Measurements from ENCODE around the gene DIAPH3. TPM values are rescaled to one million over a fixed set of nuclear protein-coding genes. Genes with fewer than 3 reads are reported as not detected.

The DIAPH3 gene
- total RNA-seq, 3 donors from 2014 or later, result under 0.01 to 0.88 (median 0.64) TPM

DNA sequence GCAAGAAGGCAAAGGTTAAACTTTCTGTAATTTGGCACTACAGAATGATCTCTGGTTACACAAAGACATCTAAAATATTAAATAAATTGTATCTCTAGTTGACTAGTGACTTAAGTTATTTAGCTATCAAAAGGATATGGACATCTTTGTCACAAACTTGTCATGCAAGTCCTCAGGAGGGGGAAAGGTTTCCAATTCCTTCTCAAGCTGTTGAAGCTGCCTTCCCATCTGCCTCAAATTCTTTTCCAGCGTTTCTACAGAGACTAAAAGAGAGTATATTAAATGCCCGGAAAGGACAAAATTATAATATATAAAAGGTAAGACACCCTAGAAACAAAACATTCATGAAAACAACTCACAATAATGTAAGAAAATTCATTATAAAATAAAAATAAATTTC, 324.5 kb downstream of the DIAPH3 start:
- Histone ChIP-seq H3K9me3 (no peaks in the 10 kb centered on the region), H3K36me3 (no peaks in the 10 kb centered on the region), H3K27ac (no peak overlapping the region), H3K27me3 (no peaks in the 10 kb centered on the region), H3K4me3 (no peak overlapping the region), H3K4me1 (no peaks in the 10 kb centered on the region)
- TF ChIP-seq, protein P1, sequence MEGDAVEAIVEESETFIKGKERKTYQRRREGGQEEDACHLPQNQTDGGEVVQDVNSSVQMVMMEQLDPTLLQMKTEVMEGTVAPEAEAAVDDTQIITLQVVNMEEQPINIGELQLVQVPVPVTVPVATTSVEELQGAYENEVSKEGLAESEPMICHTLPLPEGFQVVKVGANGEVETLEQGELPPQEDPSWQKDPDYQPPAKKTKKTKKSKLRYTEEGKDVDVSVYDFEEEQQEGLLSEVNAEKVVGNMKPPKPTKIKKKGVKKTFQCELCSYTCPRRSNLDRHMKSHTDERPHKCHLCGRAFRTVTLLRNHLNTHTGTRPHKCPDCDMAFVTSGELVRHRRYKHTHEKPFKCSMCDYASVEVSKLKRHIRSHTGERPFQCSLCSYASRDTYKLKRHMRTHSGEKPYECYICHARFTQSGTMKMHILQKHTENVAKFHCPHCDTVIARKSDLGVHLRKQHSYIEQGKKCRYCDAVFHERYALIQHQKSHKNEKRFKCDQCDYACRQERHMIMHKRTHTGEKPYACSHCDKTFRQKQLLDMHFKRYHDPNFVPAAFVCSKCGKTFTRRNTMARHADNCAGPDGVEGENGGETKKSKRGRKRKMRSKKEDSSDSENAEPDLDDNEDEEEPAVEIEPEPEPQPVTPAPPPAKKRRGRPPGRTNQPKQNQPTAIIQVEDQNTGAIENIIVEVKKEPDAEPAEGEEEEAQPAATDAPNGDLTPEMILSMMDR (IDR thresholded peaks at IDR 0.05), result no peak
- TF ChIP-seq POLR2A (IDR thresholded peaks at IDR 0.05) (no peak), POLR2AphosphoS5 (IDR thresholded peaks at IDR 0.05) (no peak)
- DNase-seq (ENCODE audit: low spot score in 2 of 2), result no peak
- intact Hi-C loops (cut with DNase I; ENCODE audit: low total_unique reads), result no loop called here

DNA sequence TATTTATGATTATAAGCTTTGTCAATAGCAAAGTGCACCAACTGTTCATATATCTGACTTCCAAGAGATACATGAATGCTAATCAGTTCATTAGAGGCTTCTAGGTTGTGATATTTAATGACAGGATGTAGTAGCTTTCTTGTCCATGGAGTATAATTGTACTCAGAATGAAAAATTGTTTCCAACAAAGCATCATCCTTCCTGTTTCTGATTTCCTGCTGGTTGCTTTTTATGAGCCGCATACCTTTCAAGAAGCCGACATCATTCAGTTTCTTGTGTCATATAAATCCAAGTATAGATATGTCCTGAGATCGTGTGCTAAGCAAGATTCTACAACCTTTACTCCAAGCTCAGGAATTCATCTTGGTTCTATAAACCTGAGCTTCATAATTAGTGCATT, 326.6 kb downstream of the DIAPH3 start:
- Histone ChIP-seq H3K9me3 (no peaks in the 10 kb centered on the region), H3K4me3 (no peak overlapping the region), H3K4me1 (no peaks in the 10 kb centered on the region), H3K27me3 (no peaks in the 10 kb centered on the region), H3K27ac (no peak overlapping the region), H3K36me3 (no peaks in the 10 kb centered on the region)
- intact Hi-C loops (cut with DNase I; ENCODE audit: low total_unique reads), result no loop called here
- no peak for DNase-seq (ENCODE audit: low spot score in 2 of 2)
- TF ChIP-seq, protein P1 (IDR thresholded peaks at IDR 0.05), result no peak
- no peak for TF ChIP-seq POLR2AphosphoS5 (IDR thresholded peaks at IDR 0.05)
- TF ChIP-seq POLR2A (IDR thresholded peaks at IDR 0.05), result no peak

DNA sequence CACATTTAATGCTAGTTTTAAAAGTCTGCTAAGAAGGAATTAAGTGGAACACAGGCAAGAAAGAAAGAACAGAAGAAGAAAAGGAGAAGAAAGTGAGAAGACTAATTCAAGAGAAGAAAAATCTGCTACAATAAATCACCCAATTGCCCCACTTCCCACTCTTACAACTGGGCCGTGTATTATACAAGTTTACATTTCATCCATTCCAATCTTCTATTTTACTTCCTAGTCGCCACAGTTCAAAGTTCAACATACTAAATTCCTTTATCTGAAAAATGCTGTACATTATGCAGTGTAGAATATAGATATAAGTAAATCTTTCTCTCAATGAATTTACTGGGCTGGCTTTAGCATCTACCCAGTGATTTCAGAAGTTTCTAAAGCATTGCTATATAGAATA, 328.2 kb downstream of the DIAPH3 start:
- no peak for TF ChIP-seq POLR2AphosphoS5 (IDR thresholded peaks at IDR 0.05)
- TF ChIP-seq, protein P1 (IDR thresholded peaks at IDR 0.05), result no peak
- DNase-seq (ENCODE audit: low spot score in 2 of 2), result no peak
- H3K27ac ChIP-seq, result no peak overlapping the region
- intact Hi-C loops (cut with DNase I; ENCODE audit: low total_unique reads), result no loop called here
- no peaks in the 10 kb centered on the region for H3K9me3 ChIP-seq
- H3K4me1 ChIP-seq, result no peaks in the 10 kb centered on the region
- no peak overlapping the region for H3K4me3 ChIP-seq
- H3K27me3 ChIP-seq, result no peaks in the 10 kb centered on the region
- H3K36me3 ChIP-seq, result no peaks in the 10 kb centered on the region

DNA sequence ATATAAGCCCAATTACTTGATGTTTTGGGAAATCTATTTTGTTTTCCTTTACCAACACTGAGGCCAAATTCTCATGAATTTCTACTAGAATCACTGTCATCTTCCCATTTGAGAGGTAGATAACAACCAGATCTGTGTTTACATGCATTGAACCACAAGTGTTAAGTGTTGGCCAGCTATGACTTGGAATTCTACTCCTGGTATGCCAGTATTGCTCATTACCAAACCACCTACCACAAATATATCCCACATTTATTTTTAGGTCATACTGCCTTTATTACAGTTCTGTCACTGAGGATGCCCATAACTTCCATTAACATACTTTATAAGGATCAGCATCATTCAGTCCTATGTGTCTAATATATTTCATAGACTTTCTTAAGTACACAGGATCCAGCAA, 328.9 kb downstream of the DIAPH3 start:
- H3K4me1 ChIP-seq, result no peaks in the 10 kb centered on the region
- H3K27me3 ChIP-seq, result no peaks in the 10 kb centered on the region
- no peaks in the 10 kb centered on the region for H3K9me3 ChIP-seq
- no peaks in the 10 kb centered on the region for H3K36me3 ChIP-seq
- H3K4me3 ChIP-seq, result no peak overlapping the region
- TF ChIP-seq, protein P1 (IDR thresholded peaks at IDR 0.05), result no peak
- TF ChIP-seq POLR2A (IDR thresholded peaks at IDR 0.05), result no peak
- TF ChIP-seq POLR2AphosphoS5 (IDR thresholded peaks at IDR 0.05), result no peak
- no peak for DNase-seq (ENCODE audit: low spot score in 2 of 2)
- no peak overlapping the region for H3K27ac ChIP-seq
- intact Hi-C loops (cut with DNase I; ENCODE audit: low total_unique reads), result no loop called here

GRCh38 chr13:59829690-59830089, 334.0 kb downstream of the DIAPH3 start:
- intact Hi-C loops (cut with DNase I; ENCODE audit: low total_unique reads), result no loop called here
- H3K9me3 ChIP-seq, result no peaks in the 10 kb centered on the region
- TF ChIP-seq, protein P1 (IDR thresholded peaks at IDR 0.05), result no peak
- TF ChIP-seq POLR2AphosphoS5 (IDR thresholded peaks at IDR 0.05) (no peak), POLR2A (IDR thresholded peaks at IDR 0.05) (no peak)
- no peaks in the 10 kb centered on the region for H3K36me3 ChIP-seq
- H3K4me1 ChIP-seq, result no peaks in the 10 kb centered on the region
- H3K4me3 ChIP-seq, result no peak overlapping the region
- no peak overlapping the region for H3K27ac ChIP-seq
- no peaks in the 10 kb centered on the region for H3K27me3 ChIP-seq
- DNase-seq (ENCODE audit: low spot score in 2 of 2), result no peak

Data from breast epithelium (tissue), 4 donors.